Measurements from ENCODE around the gene SCARB1. TPM values are rescaled to one million over a fixed set of nuclear protein-coding genes. Genes with fewer than 3 reads are reported as not detected.

The SCARB1 gene
- total and polyA plus RNA-seq, 2 experiments from 2014 or later, result 31.0 to 62.5 TPM

DNA sequence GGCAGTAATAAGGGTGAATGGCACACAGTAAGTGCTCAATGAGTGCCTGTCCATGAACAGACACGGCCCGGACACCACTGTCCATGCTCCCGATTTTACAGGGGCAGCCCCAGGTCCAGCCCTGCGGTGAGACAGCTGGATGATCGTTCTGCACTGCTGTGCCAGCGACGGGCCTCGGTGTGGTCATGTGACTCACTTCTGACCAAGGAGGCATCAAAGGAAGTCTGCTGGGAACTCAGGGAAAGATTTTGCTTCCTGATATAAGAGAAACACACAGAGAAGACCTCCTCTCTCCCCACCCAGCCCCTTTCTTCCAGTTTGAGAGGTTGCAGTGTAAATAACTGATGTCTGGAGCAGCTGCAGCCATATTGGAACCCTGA is 126.6 kb downstream of the SCARB1 start:
- Mint-ChIP-seq H3K27me3 (ENCODE audit: insufficient read depth, low read depth, poor library complexity) (peaks cover 13% of the 10 kb centered on the region), H3K4me3 (no peak overlapping the region), H3K9me3 (no peaks in the 10 kb centered on the region), H3K4me1 (peaks cover 18% of the 10 kb centered on the region), H3K27ac (no peak overlapping the region), H3K36me3 (ENCODE audit: low read depth) (no peaks in the 10 kb centered on the region)
- Histone ChIP-seq H2AFZ (no peak overlapping the region), H4K20me1 (replicated peaks; ENCODE audit: insufficient read depth) (no peaks in the 10 kb centered on the region), H3K27ac (ENCODE audit: low read depth) (no peak overlapping the region), H3K36me3 (ENCODE audit: insufficient read depth) (no peaks in the 10 kb centered on the region), H3F3A (replicated peaks; ENCODE audit: low read depth) (0 out of 2 replicates have a peak, but pooled peaks cover 4% of the 10 kb centered on the region), H3K79me2 (replicated peaks; ENCODE audit: insufficient read depth) (no peaks in the 10 kb centered on the region), H3K4me1 (ENCODE audit: insufficient read depth) (no peaks in the 10 kb centered on the region), H3K4me3 (no peak overlapping the region), H3K9me2 (ENCODE audit: insufficient read depth) (no peaks in the 10 kb centered on the region), H3K4me2 (no peak overlapping the region), H3K27me3 (ENCODE audit: insufficient read depth) (no peaks in the 10 kb centered on the region)
- TF ChIP-seq STAT1 (IDR thresholded peaks at IDR 0.05; ENCODE audit: unreplicated experiment), result no peak
- TF ChIP-seq, protein P1, sequence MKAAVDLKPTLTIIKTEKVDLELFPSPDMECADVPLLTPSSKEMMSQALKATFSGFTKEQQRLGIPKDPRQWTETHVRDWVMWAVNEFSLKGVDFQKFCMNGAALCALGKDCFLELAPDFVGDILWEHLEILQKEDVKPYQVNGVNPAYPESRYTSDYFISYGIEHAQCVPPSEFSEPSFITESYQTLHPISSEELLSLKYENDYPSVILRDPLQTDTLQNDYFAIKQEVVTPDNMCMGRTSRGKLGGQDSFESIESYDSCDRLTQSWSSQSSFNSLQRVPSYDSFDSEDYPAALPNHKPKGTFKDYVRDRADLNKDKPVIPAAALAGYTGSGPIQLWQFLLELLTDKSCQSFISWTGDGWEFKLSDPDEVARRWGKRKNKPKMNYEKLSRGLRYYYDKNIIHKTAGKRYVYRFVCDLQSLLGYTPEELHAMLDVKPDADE (IDR thresholded peaks at IDR 0.05), result no peak
- no peak for TF ChIP-seq EZH2phosphoT487 (IDR thresholded peaks at IDR 0.05; ENCODE audit: unreplicated experiment)
- no peak for TF ChIP-seq NANOG (IDR thresholded peaks at IDR 0.05; ENCODE audit: borderline replicate concordance)
- no peak for TF ChIP-seq POLR2AphosphoS5 (IDR thresholded peaks at IDR 0.05; ENCODE audit: low read depth)
- no peak for DNase-seq (ENCODE audit: low spot score)
- no peak for ATAC-seq

DNA sequence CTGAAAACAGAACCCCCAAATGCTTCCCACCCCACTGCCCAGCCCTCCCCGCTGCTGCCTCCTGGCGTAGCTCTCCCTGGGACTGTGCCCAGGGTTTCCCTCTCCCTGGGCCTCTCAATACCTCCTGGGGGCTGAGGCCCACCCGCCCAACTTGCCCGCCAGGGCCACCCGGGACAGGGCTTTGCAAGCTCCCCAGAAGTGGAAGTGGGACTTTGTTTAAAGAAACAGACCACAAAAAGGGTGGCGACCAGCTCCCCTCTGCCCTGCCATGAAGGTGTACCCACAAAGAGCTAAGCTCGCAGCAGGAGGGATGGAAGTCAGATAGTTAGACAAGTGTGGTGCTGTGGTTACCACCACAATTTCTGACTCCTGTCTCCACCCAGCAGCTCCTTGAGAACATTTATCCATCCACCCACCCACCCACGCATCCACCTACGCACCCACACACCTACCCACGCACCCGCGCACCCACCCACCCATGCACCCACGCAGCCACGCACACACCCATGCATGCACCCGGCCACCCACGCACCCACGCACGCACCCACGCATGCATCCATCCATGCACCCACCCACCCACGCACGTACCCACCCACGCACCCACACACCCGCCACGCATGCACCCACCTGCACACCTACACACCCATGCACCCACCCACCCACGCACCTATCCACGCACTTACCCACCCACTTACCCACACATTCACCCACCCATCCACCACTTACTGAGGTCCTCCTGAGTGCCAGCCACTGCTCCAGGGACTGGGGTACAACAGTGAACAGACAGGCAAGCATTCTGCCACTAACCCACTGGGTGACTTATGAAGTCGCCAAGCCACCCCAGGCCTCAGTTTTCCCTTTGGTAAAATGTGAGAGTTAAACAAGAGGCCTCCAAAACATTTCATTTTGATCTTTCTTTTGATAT is 127.3 kb downstream of the SCARB1 start:
- Mint-ChIP-seq H3K4me1 (peaks cover 18% of the 10 kb centered on the region), H3K9me3 (no peaks in the 10 kb centered on the region), H3K4me3 (no peak overlapping the region), H3K27ac (no peak overlapping the region), H3K36me3 (ENCODE audit: low read depth) (no peaks in the 10 kb centered on the region), H3K27me3 (ENCODE audit: insufficient read depth, low read depth, poor library complexity) (peaks cover 13% of the 10 kb centered on the region)
- H3K79me2 ChIP-seq (replicated peaks; ENCODE audit: insufficient read depth), result no peaks in the 10 kb centered on the region
- H3K9me2 ChIP-seq (ENCODE audit: insufficient read depth), result no peaks in the 10 kb centered on the region
- H3K27me3 ChIP-seq (ENCODE audit: insufficient read depth), result no peaks in the 10 kb centered on the region
- no peak for DNase-seq (ENCODE audit: low spot score)
- no peak overlapping the region for H3K4me2 ChIP-seq
- no peak overlapping the region for H2AFZ ChIP-seq
- no peaks in the 10 kb centered on the region for H3K36me3 ChIP-seq (ENCODE audit: insufficient read depth)
- H3K4me1 ChIP-seq (ENCODE audit: insufficient read depth), result no peaks in the 10 kb centered on the region
- no peaks in the 10 kb centered on the region for H4K20me1 ChIP-seq (replicated peaks; ENCODE audit: insufficient read depth)
- H3K27ac ChIP-seq (ENCODE audit: low read depth), result no peak overlapping the region
- no peak overlapping the region for H3K4me3 ChIP-seq
- no peak for ATAC-seq
- H3F3A ChIP-seq (replicated peaks; ENCODE audit: low read depth), result 0 out of 2 replicates have a peak, but pooled peaks cover 4% of the 10 kb centered on the region
- TF ChIP-seq POLR2AphosphoS5 (IDR thresholded peaks at IDR 0.05; ENCODE audit: low read depth) (no peak), JUNB (IDR thresholded peaks at IDR 0.05; ENCODE audit: unreplicated experiment) (no peak), ZNF331 (CRISPR knock-in tag; IDR thresholded peaks at IDR 0.05; ENCODE audit: low read depth) (no peak), EZH2phosphoT487 (IDR thresholded peaks at IDR 0.05; ENCODE audit: unreplicated experiment) (no peak), ZNF114 (CRISPR knock-in tag; IDR thresholded peaks at IDR 0.05) (no peak), EZH2 (IDR thresholded peaks at IDR 0.05; ENCODE audit: low read depth, unreplicated experiment) (no peak)
- TF ChIP-seq, protein P2, sequence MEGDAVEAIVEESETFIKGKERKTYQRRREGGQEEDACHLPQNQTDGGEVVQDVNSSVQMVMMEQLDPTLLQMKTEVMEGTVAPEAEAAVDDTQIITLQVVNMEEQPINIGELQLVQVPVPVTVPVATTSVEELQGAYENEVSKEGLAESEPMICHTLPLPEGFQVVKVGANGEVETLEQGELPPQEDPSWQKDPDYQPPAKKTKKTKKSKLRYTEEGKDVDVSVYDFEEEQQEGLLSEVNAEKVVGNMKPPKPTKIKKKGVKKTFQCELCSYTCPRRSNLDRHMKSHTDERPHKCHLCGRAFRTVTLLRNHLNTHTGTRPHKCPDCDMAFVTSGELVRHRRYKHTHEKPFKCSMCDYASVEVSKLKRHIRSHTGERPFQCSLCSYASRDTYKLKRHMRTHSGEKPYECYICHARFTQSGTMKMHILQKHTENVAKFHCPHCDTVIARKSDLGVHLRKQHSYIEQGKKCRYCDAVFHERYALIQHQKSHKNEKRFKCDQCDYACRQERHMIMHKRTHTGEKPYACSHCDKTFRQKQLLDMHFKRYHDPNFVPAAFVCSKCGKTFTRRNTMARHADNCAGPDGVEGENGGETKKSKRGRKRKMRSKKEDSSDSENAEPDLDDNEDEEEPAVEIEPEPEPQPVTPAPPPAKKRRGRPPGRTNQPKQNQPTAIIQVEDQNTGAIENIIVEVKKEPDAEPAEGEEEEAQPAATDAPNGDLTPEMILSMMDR (conservative IDR thresholded peaks at IDR 0.05; ENCODE audit: low read depth in 2 of 2), result no peak
- TF ChIP-seq, protein P1 (IDR thresholded peaks at IDR 0.05), result no peak
- TF ChIP-seq, protein P3, sequence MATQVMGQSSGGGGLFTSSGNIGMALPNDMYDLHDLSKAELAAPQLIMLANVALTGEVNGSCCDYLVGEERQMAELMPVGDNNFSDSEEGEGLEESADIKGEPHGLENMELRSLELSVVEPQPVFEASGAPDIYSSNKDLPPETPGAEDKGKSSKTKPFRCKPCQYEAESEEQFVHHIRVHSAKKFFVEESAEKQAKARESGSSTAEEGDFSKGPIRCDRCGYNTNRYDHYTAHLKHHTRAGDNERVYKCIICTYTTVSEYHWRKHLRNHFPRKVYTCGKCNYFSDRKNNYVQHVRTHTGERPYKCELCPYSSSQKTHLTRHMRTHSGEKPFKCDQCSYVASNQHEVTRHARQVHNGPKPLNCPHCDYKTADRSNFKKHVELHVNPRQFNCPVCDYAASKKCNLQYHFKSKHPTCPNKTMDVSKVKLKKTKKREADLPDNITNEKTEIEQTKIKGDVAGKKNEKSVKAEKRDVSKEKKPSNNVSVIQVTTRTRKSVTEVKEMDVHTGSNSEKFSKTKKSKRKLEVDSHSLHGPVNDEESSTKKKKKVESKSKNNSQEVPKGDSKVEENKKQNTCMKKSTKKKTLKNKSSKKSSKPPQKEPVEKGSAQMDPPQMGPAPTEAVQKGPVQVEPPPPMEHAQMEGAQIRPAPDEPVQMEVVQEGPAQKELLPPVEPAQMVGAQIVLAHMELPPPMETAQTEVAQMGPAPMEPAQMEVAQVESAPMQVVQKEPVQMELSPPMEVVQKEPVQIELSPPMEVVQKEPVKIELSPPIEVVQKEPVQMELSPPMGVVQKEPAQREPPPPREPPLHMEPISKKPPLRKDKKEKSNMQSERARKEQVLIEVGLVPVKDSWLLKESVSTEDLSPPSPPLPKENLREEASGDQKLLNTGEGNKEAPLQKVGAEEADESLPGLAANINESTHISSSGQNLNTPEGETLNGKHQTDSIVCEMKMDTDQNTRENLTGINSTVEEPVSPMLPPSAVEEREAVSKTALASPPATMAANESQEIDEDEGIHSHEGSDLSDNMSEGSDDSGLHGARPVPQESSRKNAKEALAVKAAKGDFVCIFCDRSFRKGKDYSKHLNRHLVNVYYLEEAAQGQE (IDR thresholded peaks at IDR 0.05; ENCODE audit: unreplicated experiment), result no peak

Measured in GM23338 (cell line).